ENCODE measurements around the gene CSF3. TPM values are rescaled to one million over a fixed set of nuclear protein-coding genes. Genes with fewer than 3 reads are reported as not detected.

The CSF3 gene
- total RNA-seq, 4 donors from 2014 or later: not detected

DNA sequence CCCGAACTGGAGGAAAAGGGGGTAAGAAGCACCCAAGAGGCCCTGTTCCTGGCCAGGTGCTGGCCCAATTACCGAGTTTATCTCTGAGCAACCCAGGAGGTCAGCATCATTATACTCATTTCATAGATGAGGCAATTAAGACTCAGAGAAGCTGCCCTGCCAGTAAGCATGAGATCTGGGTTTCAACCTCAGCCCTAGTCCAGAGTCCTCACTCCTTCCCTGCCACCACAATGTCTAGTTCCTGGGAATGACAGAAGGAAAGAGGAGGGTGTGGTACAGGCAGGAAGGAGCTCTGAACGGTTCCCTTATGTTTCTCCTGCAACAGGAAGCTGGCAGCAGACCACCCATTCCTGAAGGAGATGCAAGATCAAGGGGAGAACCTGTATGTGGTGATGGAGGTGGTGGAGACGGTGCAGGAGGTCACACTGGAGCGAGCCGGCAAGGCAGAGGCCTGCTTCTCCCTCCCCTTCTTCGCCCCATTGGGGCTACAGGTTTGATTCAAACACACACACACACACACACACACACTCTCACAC is 45.0 kb upstream of the CSF3 start:
- no peaks in the 10 kb centered on the region for H3K27me3 ChIP-seq
- 62 to 75% methylated on average over 7 of the region's 7 CpGs for WGBS, 2 donors
- intact Hi-C loops (cut with DNase I): loop anchor here (10.0 kb wide), 1 partner anchor 95 kb away; no protein-coding TSS in a partner anchor

GRCh38 chr17:39971076-39971603 is 44.1 kb upstream of the CSF3 start:
- Histone ChIP-seq H3K36me3 (no peaks in the 10 kb centered on the region), H3K4me1 (no peaks in the 10 kb centered on the region), H3K27me3 (no peaks in the 10 kb centered on the region), H3K9me3 (no peaks in the 10 kb centered on the region), H3K4me3 (replicated peaks in 1 of 3) (no peak overlapping the region), H3K27ac (no peak overlapping the region)
- TF ChIP-seq POLR2A (IDR thresholded peaks at IDR 0.05): no peak
- TF ChIP-seq CTCF (IDR thresholded peaks at IDR 0.05): no peak
- intact Hi-C loops (cut with DNase I): loop anchor here (10.0 kb wide), 1 partner anchor 96 kb away; no protein-coding TSS in a partner anchor
- 90 to 96% methylated on average over 4 of the region's 4 CpGs for WGBS, 2 donors
- no peak for DNase-seq

More for the DNA sequence above, 45.0 kb upstream of the CSF3 start:
- no peaks in the 10 kb centered on the region for H3K36me3 ChIP-seq
- no peaks in the 10 kb centered on the region for H3K9me3 ChIP-seq
- no peak overlapping the region for H3K27ac ChIP-seq
- H3K4me1 ChIP-seq: no peaks in the 10 kb centered on the region
- H3K4me3 ChIP-seq (replicated peaks in 1 of 3): no peak overlapping the region
- TF ChIP-seq POLR2A (IDR thresholded peaks at IDR 0.05) (no peak), CTCF (IDR thresholded peaks at IDR 0.05) (no peak)
- no peak for DNase-seq

- 39 to 52% methylated on average over 3 of the region's 3 CpGs for WGBS, 2 donors
- no peak for DNase-seq
- Histone ChIP-seq H3K27me3 (no peaks in the 10 kb centered on the region), H3K4me1 (no peaks in the 10 kb centered on the region), H3K27ac (no peak overlapping the region), H3K9me3 (no peaks in the 10 kb centered on the region), H3K4me3 (replicated peaks in 1 of 3) (no peak overlapping the region), H3K36me3 (no peaks in the 10 kb centered on the region)
- intact Hi-C loops (cut with DNase I): loop anchor here (10.0 kb wide), 1 partner anchor 97 kb away; no protein-coding TSS in a partner anchor
- no peak for TF ChIP-seq CTCF (IDR thresholded peaks at IDR 0.05)
- no peak for TF ChIP-seq POLR2A (IDR thresholded peaks at IDR 0.05)
Observed at GRCh38 chr17:39972271-39972670, 43.0 kb upstream of the CSF3 start.

- WGBS, 2 donors: 89 to 95% methylated on average over 2 of the region's 2 CpGs
- no peak overlapping the region for H3K27ac ChIP-seq
Observed at GRCh38 chr17:39973496-39973895, 41.7 kb upstream of the CSF3 start.

More at GRCh38 chr17:39973496-39973895, 41.7 kb upstream of the CSF3 start:
- DNase-seq: no peak
- Histone ChIP-seq H3K4me1 (no peaks in the 10 kb centered on the region), H3K9me3 (no peaks in the 10 kb centered on the region), H3K27me3 (no peaks in the 10 kb centered on the region), H3K36me3 (no peaks in the 10 kb centered on the region), H3K4me3 (replicated peaks in 1 of 3) (no peak overlapping the region)
- TF ChIP-seq CTCF (IDR thresholded peaks at IDR 0.05): no peak
- no peak for TF ChIP-seq POLR2A (IDR thresholded peaks at IDR 0.05)
- intact Hi-C loops (cut with DNase I): loop anchor here (10.0 kb wide), 1 partner anchor 99 kb away; no protein-coding TSS in a partner anchor

Data from thyroid gland (tissue), 4 donors.